Keratinocyte (primary cell): Measurements from ENCODE around the gene SKOR1. TPM values are rescaled to one million over a fixed set of nuclear protein-coding genes. Genes with fewer than 3 reads are reported as not detected.

ENCODE experiments used
- DNase-seq: peaks from one replicate; pipeline ENCODE4 v3.0.0-alpha.2; 2011; ENCODE audit warnings: low read depth, missing footprints, low spot score
- FAIRE-seq: peaks from 2 replicates; lab custom pipeline; 2011; peaks lifted over from hg19 to GRCh38; lab: Jason Lieb, UNC
- H2AFZ ChIP-seq: 2 replicates; pipeline ENCODE4 v1.6.0; 2012; ENCODE audit warnings: low read length, control low read depth, inconsistent platforms; ENCODE audit not compliant: control insufficient read depth
- H3K27ac ChIP-seq: 2 replicates; pipeline ENCODE4 v1.5.1; 2011; ENCODE audit warnings: low read length; ENCODE audit not compliant: control insufficient read depth, insufficient read depth
- H3K27me3 ChIP-seq: 3 replicates; pipeline ENCODE4 v1.6.0; 2011; ENCODE audit warnings: low read length; ENCODE audit not compliant: control insufficient read depth, insufficient read depth; ENCODE audit errors: extremely low read depth
- H3K36me3 ChIP-seq, 2 experiments: 2 replicates in 1 of 2; 3 replicates in 1 of 2; pipeline ENCODE4 v1.5.1; 2011; ENCODE audit warnings: low read length in 2 of 2, mild to moderate bottlenecking in 1 of 2; ENCODE audit not compliant: control insufficient read depth in 2 of 2, insufficient read depth in 2 of 2; ENCODE audit errors: extremely low read depth in 1 of 2
- H3K4me1 ChIP-seq: 3 replicates; pipeline ENCODE4 v1.5.1; 2011; ENCODE audit warnings: low read length; ENCODE audit not compliant: control insufficient read depth, insufficient read depth; ENCODE audit errors: extremely low read depth
- H3K4me2 ChIP-seq: 3 replicates; pipeline ENCODE4 v1.6.0; 2011; ENCODE audit warnings: low read depth, low read length; ENCODE audit not compliant: control insufficient read depth, insufficient read depth; ENCODE audit errors: extremely low read depth
- H3K4me3 ChIP-seq, 3 experiments: fragments of 200-600 bp in 1 of 3; sonication (generic) in 1 of 3; 2 replicates in 2 of 3; 3 replicates in 1 of 3; pipeline ENCODE4 v1.5.1; 2011 to 2016; ENCODE audit warnings: low read length in 3 of 3, mild to moderate bottlenecking in 3 of 3, control low read depth in 2 of 3, inconsistent platforms in 1 of 3, low read depth in 1 of 3, mixed read lengths in 1 of 3, mixed run types in 1 of 3, moderate library complexity in 1 of 3; ENCODE audit not compliant: control insufficient read depth in 2 of 3, insufficient read depth in 2 of 3; ENCODE audit errors: extremely low read depth in 1 of 3
- H3K79me2 ChIP-seq: 2 replicates; pipeline ENCODE4 v1.6.0; 2012; ENCODE audit warnings: low read length; ENCODE audit not compliant: control insufficient read depth, insufficient read depth
- H3K9ac ChIP-seq: 3 replicates; pipeline ENCODE4 v1.6.0; 2011; ENCODE audit warnings: low read length; ENCODE audit not compliant: control insufficient read depth, insufficient read depth; ENCODE audit errors: extremely low read depth
- H3K9me1 ChIP-seq: 3 replicates; pipeline ENCODE4 v1.6.0; 2011; ENCODE audit warnings: low read length; ENCODE audit not compliant: control insufficient read depth, insufficient read depth; ENCODE audit errors: extremely low read depth
- H3K9me3 ChIP-seq: 2 replicates; pipeline ENCODE4 v1.5.1; 2012; ENCODE audit warnings: low read depth, low read length; ENCODE audit not compliant: control insufficient read depth
- H4K20me1 ChIP-seq: 3 replicates; pipeline ENCODE4 v1.6.0; 2011; ENCODE audit warnings: low read length; ENCODE audit not compliant: control insufficient read depth, insufficient read depth; ENCODE audit errors: extremely low read depth
- EZH2 ChIP-seq: IDR thresholded peaks from one replicate; pipeline ENCODE4 v1.6.1; 2012; ENCODE audit warnings: inconsistent platforms, mild to moderate bottlenecking, low read length, moderate library complexity
- dilution Hi-C: fragments of 300-500 bp; cut with MboI; formaldehyde crosslinking; loops from one replicate; pipeline ENCODE4 v1.7.0; 2020; ENCODE audit warnings: low sequenced_read_pairs; ENCODE audit not compliant: extremely low pct_ligation_motif_present
- polyA plus RNA-seq, 5 experiments: library from polyadenylated mRNA; depleted of rRNA in 3 of 5; stranded (reverse) in 3 of 5; stranded (forward) in 1 of 5; unstranded in 1 of 5; fragments of >200 nt; gene quantifications; 1 replicate in 1 of 5; 2 replicates in 3 of 5; 3 replicates in 1 of 5; pipeline versions ENCODE4 v1.2.1 to v1.2.3, GENCODE V29; 2011 to 2012; ENCODE audit warnings: missing spikeins in 2 of 5, low read depth in 1 of 5, low replicate concordance in 1 of 5
- small RNA-seq, 3 experiments: library from RNA; depleted of rRNA; stranded (forward); fragments of <200 nt; gene quantifications; one replicate each; pipeline ENCODE3, GENCODE V24; 2012; ENCODE audit warnings: low read depth in 3 of 3, low replicate concordance in 1 of 3; ENCODE audit not compliant: insufficient read length in 3 of 3
- TF ChIP-seq, protein P1 (sequence below), 3 experiments: IDR thresholded peaks in 1 of 3; conservative IDR thresholded peaks in 1 of 3; optimal IDR thresholded peaks in 1 of 3; 2 replicates in 2 of 3; 3 replicates in 1 of 3; pipeline versions ENCODE3 to v1.5.1; 2011; ENCODE audit warnings: low read length in 3 of 3, mild to moderate bottlenecking in 3 of 3, moderate library complexity in 2 of 3, control low read depth in 1 of 3, inconsistent platforms in 1 of 3; ENCODE audit not compliant: insufficient read depth in 2 of 3; ENCODE audit errors: extremely low read depth in 1 of 3

SKOR1 gene
- polyA plus RNA-seq, 1 donor (not counting 4 experiments of a cell fraction or from before 2014, with no cell fraction given) = 0.03 TPM

DNA sequence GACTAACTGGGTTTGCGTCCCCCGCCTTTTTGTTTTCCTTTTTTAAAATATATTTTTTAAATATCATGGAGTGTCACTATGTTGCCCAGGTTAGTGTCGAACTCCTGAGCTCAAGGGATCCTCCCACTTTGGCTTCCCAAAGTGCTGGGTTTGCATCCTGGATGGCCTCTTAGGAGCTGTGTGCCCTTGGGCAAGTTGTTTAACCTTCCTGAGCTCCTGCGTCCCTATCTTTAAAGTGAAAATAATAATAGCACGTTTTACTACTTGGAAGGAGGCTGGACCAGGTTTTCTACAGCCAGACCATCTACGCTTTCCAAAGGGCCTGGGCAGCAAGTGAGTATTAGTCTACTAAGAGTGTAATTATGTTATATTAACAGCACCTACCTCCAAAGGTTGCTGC is 58.7 kb downstream of the SKOR1 start:
- Histone ChIP-seq H3K4me2 (peak overlapping the region; percentile 80), H3K9me3 (no peaks in the 10 kb centered on the region), H2AFZ (peak overlapping the region; percentile 71), H3K36me3 (no peaks in the 10 kb centered on the region), H3K9ac (peak overlapping the region; percentile 29), H3K79me2 (no peaks in the 10 kb centered on the region), H3K27ac (peak overlapping the region; percentile 38), H3K9me1 (no peaks in the 10 kb centered on the region), H4K20me1 (no peaks in the 10 kb centered on the region), H3K4me3 (peak overlapping the region in 2 of 3 experiments; percentile 4 to 30), H3K27me3 (no peaks in the 10 kb centered on the region), H3K4me1 (peaks cover 23% of the 10 kb centered on the region)
- FAIRE-seq (no peak), DNase-seq (no peak)
- dilution Hi-C loops = no loop called here
- TF ChIP-seq, protein P1, sequence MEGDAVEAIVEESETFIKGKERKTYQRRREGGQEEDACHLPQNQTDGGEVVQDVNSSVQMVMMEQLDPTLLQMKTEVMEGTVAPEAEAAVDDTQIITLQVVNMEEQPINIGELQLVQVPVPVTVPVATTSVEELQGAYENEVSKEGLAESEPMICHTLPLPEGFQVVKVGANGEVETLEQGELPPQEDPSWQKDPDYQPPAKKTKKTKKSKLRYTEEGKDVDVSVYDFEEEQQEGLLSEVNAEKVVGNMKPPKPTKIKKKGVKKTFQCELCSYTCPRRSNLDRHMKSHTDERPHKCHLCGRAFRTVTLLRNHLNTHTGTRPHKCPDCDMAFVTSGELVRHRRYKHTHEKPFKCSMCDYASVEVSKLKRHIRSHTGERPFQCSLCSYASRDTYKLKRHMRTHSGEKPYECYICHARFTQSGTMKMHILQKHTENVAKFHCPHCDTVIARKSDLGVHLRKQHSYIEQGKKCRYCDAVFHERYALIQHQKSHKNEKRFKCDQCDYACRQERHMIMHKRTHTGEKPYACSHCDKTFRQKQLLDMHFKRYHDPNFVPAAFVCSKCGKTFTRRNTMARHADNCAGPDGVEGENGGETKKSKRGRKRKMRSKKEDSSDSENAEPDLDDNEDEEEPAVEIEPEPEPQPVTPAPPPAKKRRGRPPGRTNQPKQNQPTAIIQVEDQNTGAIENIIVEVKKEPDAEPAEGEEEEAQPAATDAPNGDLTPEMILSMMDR (optimal IDR thresholded peaks at IDR 0.05 in 1 of 3, IDR thresholded peaks at IDR 0.05 in 1 of 3, conservative IDR thresholded peaks at IDR 0.05 in 1 of 3; ENCODE audit: extremely low read depth in 1 of 3, insufficient read depth in 2 of 3, low read length in 3 of 3) = no peak
- no peak for TF ChIP-seq EZH2

Small RNA genes within 50 kb of the gene (small RNA-seq; reads per million reads assigned to genes)
- gene RNU6-1 = 0 to 0.25 (median 0) reads per million in 3 experiments

Other genes with a start within 250 kb of the SKOR1 start
- gene RNU6-1, start 14.5 kb downstream of the SKOR1 start, polyA plus RNA-seq = not detected in 3 replicates
- 38.0 to 75.3 TPM (median 58.2 TPM) in 3 replicates for gene PIAS1, start 228.8 kb downstream of the SKOR1 start, polyA plus RNA-seq